ENCODE results near the gene DPP4. TPM values are rescaled to one million over a fixed set of nuclear protein-coding genes. Genes with fewer than 3 reads are reported as not detected.

Gene DPP4
- total and polyA plus RNA-seq, 3 donors from 2014 or later: 1.2 to 6.3 (median 1.7) TPM

- intact Hi-C loops (cut with DNase I; ENCODE audit: low total_unique reads): no loop called here
- no peaks in the 10 kb centered on the region for H3K27me3 ChIP-seq
- no peak for TF ChIP-seq CTCF (IDR thresholded peaks at IDR 0.05)
- no peak for TF ChIP-seq POLR2A (IDR thresholded peaks at IDR 0.05)
- no peak for DNase-seq
- no peaks in the 10 kb centered on the region for H3K9me3 ChIP-seq
- no peaks in the 10 kb centered on the region for H3K36me3 ChIP-seq (ENCODE audit: low read depth, missing control alignments)
- 73 to 87% methylated on average over 6 of the region's 6 CpGs for WGBS, 2 donors
- peaks cover 3% of the 10 kb centered on the region for H3K4me1 ChIP-seq
- H3K4me3 ChIP-seq: no peak overlapping the region
- no peak overlapping the region for H3K27ac ChIP-seq
These were observed 74.7 kb downstream of the DPP4 start for GRCh38 chr2:161999321-161999720.

GRCh38 chr2:161998857-161999256 lies 75.2 kb downstream of the DPP4 start:
- no peak for DNase-seq
- no peak overlapping the region for H3K4me3 ChIP-seq
- TF ChIP-seq CTCF (IDR thresholded peaks at IDR 0.05): no peak
- no peak for TF ChIP-seq POLR2A (IDR thresholded peaks at IDR 0.05)
- H3K4me1 ChIP-seq: no peaks in the 10 kb centered on the region
- 81 to 91% methylated on average over 1 of the region's 1 CpG for WGBS, 2 donors
- H3K27me3 ChIP-seq: no peaks in the 10 kb centered on the region
- intact Hi-C loops (cut with DNase I; ENCODE audit: low total_unique reads): no loop called here
- no peak overlapping the region for H3K27ac ChIP-seq
- no peaks in the 10 kb centered on the region for H3K36me3 ChIP-seq (ENCODE audit: low read depth, missing control alignments)
- H3K9me3 ChIP-seq: no peaks in the 10 kb centered on the region

- H3K27ac ChIP-seq: no peak overlapping the region
- TF ChIP-seq CTCF (IDR thresholded peaks at IDR 0.05) (no peak), POLR2A (IDR thresholded peaks at IDR 0.05) (no peak)
- no peaks in the 10 kb centered on the region for H3K9me3 ChIP-seq
- intact Hi-C loops (cut with DNase I; ENCODE audit: low total_unique reads): no loop called here
- no peak overlapping the region for H3K4me3 ChIP-seq
- H3K4me1 ChIP-seq: no peaks in the 10 kb centered on the region
- 67 to 73% methylated on average over 9 of the region's 9 CpGs for WGBS, 2 donors
- H3K27me3 ChIP-seq: no peaks in the 10 kb centered on the region
- H3K36me3 ChIP-seq (ENCODE audit: low read depth, missing control alignments): no peaks in the 10 kb centered on the region
- DNase-seq: no peak
These were observed 76.0 kb downstream of the DPP4 start for GRCh38 chr2:161997916-161998471.

GRCh38 chr2:161995553-161996016 lies 78.4 kb downstream of the DPP4 start:
- Histone ChIP-seq H3K27me3 (no peaks in the 10 kb centered on the region), H3K4me3 (no peak overlapping the region), H3K36me3 (ENCODE audit: low read depth, missing control alignments) (no peaks in the 10 kb centered on the region), H3K9me3 (no peaks in the 10 kb centered on the region), H3K4me1 (no peaks in the 10 kb centered on the region), H3K27ac (no peak overlapping the region)
- intact Hi-C loops (cut with DNase I; ENCODE audit: low total_unique reads): no loop called here
- TF ChIP-seq CTCF (IDR thresholded peaks at IDR 0.05): no peak
- TF ChIP-seq POLR2A (IDR thresholded peaks at IDR 0.05): no peak
- DNase-seq: no peak
